HG03520 (cell line): ENCODE measurements around the gene WNK3.
"Not testable (repeated sequence)": the region's sequence is repeated elsewhere in the genome, so short reads cannot be mapped to it uniquely, and the experiment has no call there.

Source experiments
- ATAC-seq: cut with Tn5 transposase; IDR thresholded peaks from one replicate; pipeline ENCODE4 v1.9.1; 2021; ENCODE audit warnings: mild to moderate bottlenecking, moderate library complexity; ENCODE audit not compliant: unreplicated experiment

WNK3 gene

DNA sequence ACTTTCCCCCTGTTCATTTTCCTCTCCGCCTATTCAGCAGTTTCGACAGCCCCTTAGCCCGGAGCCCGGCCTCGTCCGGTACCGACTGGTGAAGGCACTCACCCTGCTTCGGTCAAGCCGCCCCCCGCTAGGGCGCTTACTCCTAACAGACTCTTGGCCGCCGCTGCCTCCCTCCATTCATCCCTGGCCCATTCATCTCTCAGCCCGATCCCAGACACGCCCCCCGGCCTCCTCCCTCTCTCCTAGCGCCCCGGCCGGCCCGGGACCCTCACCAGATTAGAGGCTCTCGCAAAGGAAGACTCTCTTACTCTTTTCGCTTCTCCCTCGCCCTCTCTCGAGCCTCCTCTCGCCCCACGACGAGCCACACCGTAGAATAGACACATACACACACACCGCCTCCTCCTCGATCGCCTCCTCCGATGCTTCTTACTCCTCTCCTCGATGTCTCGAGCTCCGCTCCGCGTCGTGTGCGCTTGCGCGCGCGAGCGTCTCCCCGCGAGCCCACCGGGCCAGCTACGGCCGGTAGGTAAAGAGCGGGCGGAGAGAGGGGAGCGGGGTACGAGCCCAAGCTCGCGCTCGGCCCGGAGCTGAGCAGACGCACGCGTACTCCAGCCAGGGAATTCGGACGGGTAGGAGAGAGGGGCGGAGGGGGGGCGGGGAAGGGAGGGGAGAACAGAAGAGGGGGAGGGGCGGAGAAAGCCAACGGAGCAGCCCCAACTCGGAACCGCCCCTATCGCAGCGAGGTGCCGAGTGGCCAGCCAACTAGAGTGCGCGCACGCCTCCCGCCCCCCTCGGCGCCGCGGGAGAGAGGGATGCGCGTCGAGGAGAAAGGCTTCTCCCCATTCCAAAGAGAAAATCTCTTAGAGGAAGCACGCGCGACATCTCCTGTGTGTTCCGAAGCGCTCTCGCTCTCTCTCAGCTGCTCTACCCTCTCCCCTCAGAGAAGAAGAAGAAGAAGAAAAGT, at the start of gene WNK3:
Gene WNK3, minus strand, starts transcription at position 633 of the 964 bp plus-strand sequence.
- no peak for ATAC-seq

DNA sequence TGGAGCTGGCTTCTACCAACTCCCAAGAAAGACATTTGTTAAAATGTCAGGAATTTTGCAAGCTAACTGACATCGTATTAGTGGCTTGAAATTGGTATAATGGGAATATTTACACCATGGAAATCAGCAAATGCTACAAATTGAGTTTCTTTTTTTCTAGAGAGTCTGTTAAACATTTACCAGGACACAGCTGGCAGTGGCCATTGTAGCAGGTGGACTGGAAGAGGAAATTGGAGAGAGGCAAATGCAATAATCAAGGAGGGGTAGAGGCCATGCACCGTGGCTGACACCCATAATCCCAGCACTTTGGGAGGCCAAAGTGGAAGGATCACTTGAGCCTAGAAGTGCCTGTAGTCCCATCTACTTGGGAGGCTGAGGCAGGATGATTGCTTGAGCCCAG, 49.4 kb upstream of the WNK3 start:
- ATAC-seq = no peak

GRCh38 chrX:54397113-54397512, 39.3 kb upstream of the WNK3 start:
- ATAC-seq = no peak

DNA sequence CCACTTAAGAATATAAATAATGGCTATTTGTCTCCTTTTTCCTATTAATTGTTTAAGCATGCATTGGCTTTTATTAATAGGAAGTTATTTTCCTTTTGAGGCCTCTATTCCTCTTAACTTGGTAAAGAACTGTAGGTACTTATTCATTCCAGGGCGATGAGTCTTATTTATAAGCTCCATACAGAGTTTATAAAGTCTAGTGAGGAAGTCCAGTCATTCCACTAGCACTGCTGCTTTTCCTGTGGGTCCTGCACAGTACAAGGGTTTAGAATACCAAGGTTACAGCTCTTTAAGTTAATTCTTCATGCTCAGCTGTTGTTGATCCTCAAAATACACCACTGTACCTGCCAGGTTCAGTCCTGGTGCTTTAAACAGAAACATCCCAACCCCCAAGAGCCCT, 28.5 kb upstream of the WNK3 start:
- no peak for ATAC-seq

DNA sequence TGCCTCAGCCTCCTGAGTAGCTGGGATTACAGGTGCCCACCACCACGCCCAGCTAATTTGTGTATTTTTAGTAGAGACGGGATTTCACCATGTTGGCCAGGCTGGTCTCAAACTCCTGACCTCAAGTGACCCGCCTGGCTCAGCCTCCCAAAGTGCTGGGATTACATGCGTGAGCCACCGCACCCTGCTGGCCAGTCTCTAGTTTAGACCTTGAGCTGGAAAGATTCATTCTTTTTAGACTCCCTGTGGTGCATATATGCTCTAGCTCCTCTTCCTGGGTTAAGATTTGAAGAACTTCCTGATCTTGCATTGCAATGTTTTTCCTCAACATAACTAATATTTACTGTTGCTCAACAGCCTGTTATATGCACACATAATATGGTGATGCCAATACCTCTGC, 26.8 kb upstream of the WNK3 start:
- not testable (repeated sequence) for ATAC-seq

DNA sequence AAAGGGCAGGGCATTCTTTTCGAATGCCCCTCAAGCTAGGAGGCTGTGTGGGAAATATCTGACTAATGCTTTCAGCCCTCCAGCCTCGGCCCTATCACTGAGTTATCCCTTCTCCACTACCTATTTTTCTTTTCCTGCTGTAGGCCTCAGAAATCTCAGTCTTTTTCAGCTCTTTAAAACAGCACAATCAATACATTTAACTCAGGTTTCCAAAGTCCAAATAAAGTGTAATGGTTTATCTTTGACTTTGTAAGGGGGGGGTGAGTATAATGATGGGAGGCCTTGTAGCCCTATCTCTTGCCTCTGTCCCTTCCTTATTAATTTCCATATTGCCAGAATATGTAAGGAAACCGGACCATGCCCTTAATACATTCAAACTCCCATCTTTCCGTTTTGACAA, 1.6 kb upstream of the WNK3 start:
- ATAC-seq = no peak

- ATAC-seq = no peak
These were observed 772 bp upstream of the WNK3 start for GRCh38 chrX:54358424-54359211.

DNA sequence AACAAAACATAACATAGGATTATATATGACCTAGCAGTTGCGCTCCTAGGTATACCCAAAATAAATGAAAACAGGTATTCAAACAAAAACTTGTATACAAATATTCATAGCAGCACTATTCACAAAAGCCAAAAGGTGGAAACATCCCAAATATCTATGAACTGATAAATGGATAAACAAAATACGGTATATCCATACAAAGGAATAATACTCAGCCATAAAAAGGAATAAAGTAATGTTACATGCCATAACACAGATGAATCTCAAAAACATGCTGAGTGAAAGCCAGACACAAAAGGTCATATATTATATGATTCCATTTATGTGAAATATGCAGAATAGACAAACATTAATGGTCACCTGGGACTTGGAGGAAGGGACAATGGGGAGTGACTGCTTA, 5.2 kb downstream of the WNK3 start:
- no peak for ATAC-seq

GRCh38 chrX:54337383-54337782, 20.5 kb downstream of the WNK3 start:
- ATAC-seq = not testable (repeated sequence)

DNA sequence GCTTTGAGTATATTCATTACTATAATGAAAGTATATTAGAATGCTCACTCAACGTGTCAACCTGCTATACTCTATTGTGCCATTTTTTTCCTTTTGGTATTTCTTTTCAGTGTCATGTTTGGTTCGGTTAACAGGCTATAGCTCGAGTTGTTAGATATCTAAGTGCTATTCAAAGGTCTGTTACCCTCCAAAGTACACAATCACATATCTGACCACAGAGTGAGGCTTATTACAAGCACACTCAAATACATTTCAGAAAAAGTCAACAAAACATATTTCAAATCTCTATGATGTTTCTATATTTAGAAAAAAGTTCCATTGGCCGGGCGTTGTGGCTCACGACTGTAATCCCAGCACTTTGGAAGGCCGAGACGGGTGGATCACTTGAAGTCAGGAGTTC, 32.8 kb downstream of the WNK3 start:
- no peak for ATAC-seq

- ATAC-seq = no peak
These were observed 37.8 kb downstream of the WNK3 start for GRCh38 chrX:54320067-54320466.

DNA sequence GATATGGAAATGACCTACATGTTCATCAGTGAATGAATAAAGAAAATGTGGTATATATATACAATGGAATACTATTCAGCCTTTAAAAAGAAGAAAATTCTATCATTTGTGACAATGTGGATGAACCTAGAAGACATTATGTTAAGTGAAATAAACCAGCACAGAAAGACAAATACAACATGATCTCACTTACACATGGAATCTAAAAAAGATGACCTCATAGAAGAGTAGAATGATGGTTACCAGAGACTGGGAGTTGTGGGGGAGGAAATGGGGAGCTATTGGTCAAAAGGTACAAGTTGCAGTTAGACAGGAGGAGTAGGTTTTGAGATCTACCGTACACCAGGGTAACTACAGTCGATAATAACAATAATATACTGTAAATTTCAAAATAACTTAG, 51.5 kb downstream of the WNK3 start:
- ATAC-seq = no peak

DNA sequence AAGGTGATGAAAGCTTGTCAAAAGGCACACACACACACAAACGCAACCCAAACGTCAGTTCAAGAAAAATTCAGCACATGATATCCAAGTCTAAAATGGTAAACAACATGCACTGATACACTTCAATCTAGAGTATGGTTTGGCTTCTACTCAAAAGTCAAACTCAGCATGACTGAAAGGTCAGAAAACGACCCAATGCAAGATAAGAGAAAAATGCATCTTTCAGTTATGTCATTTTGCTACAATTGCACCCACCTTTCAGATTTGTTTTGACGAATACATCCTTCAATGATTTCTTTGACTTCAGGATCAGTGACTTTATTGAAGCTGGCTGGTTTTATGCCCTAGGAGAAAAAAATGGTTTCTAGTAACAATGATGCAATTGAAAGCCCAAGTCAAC, 56.3 kb downstream of the WNK3 start:
- no peak for ATAC-seq

GRCh38 chrX:54294306-54294705, 63.5 kb downstream of the WNK3 start:
- no peak for ATAC-seq

GRCh38 chrX:54292755-54293154, 65.1 kb downstream of the WNK3 start:
- no peak for ATAC-seq

- ATAC-seq = no peak
These were observed 66.1 kb downstream of the WNK3 start for GRCh38 chrX:54291758-54292157.

DNA sequence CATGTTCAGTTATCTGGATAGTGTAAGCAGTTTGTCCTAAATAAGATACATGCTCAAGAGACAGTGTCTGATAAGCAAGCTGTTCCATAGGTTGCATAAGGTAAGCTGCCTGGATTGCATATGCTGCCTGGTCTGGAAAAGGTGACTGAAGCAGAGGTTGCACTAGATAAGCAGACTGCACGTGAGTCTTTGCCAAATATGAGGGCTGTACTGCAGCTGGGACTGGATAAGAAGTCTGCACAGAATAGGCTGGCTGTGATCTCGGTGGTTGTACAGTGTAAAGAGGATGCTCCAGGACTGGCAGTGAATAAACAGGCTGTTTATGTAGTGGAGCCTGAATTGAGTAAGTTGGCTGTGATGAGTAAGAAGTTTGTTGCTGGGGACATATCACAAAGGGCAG, 68.9 kb downstream of the WNK3 start:
- no peak for ATAC-seq

DNA sequence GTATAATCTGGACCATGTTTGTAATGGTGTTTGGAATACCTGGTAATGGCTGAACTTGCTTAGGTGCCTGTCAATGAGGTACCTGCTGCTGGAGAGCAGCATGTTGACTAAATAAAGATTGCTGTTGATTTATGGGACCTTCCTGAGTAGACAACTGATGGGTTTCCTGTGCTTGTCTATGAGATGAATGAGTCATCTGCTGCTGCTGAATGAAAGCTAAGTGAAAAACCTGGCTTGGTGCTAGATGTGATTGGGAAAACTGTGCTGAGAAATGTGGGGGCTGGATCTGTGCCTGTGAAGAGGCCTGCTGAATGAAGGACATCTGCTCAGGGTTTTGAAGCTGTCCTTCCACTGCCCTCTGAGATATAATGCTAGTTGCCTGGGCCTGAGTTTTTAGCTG, 69.6 kb downstream of the WNK3 start:
- ATAC-seq = no peak

DNA sequence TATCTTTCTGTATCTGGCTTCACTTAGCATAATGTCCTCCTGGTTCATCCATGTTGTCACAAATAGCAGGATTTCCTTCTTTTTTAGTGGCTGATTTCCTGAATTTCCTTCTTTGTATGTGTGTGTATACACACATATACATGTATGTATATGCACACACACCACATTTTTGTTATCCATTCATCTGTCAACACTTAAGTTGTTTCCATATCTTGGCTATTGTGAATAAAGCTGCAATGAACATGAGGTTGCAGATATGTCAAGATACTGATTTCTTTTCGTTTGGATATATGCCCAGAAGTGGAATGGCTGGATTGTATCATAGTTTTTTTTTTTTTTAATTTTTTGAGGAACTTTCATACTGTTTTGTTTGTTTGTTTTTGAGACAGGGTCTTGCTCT, 76.2 kb downstream of the WNK3 start:
- no peak for ATAC-seq

- ATAC-seq = no peak
These were observed 77.4 kb downstream of the WNK3 start for GRCh38 chrX:54280466-54280865.

DNA sequence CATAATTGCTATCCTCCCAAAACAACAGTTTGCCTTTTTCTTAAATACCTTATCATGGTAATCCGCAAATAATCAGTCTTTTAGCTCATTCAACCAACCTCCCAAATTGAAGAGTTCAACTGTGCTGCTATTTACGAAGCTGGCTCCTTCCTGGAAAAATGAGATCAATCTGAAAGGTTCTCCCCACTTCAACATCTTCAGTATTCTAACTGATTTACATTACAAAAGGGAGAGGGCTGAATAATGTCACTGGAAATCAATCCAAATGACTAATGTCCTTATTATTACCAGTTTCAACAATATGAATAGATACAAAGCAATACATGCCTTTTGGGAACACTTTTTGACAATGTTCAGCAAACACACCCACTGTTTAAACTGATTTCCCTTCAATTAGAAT, 86.2 kb downstream of the WNK3 start:
- no peak for ATAC-seq

- ATAC-seq = no peak
These were observed 109.5 kb downstream of the WNK3 start for GRCh38 chrX:54248309-54248708.
